NCI-H187 (cell line): ENCODE results near the gene PRG2.
"Not testable (repeated sequence)": the region's sequence is repeated elsewhere in the genome, so short reads cannot be mapped to it uniquely, and the experiment has no call there.

Source experiments
- DNase-seq, 2 experiments: peaks; one replicate each; lab custom pipeline; 2025; lab: John Stamatoyannopoulos, UW

Gene PRG2

GRCh38 chr11:57419146-57419545 is 28.7 kb upstream of the PRG2 start:
- no peak for DNase-seq

- no peak for DNase-seq
These were observed 27.7 kb upstream of the PRG2 start for GRCh38 chr11:57418131-57418530.

GRCh38 chr11:57417056-57417455 is 26.6 kb upstream of the PRG2 start:
- DNase-seq = no peak

GRCh38 chr11:57416436-57416835 is 26.0 kb upstream of the PRG2 start:
- DNase-seq = no peak

GRCh38 chr11:57414612-57415212 is 24.3 kb upstream of the PRG2 start:
- no peak for DNase-seq

- no peak for DNase-seq
These were observed 23.2 kb upstream of the PRG2 start for GRCh38 chr11:57413681-57414080.

- DNase-seq = no peak
These were observed 19.8 kb upstream of the PRG2 start for GRCh38 chr11:57410287-57410686.

- DNase-seq = no peak
These were observed 19.1 kb upstream of the PRG2 start for GRCh38 chr11:57409321-57410100.

GRCh38 chr11:57408771-57409170 is 18.3 kb upstream of the PRG2 start:
- DNase-seq = no peak

GRCh38 chr11:57407941-57408475 is 17.6 kb upstream of the PRG2 start:
- no peak for DNase-seq

GRCh38 chr11:57407010-57407920 is 16.8 kb upstream of the PRG2 start:
- no peak for DNase-seq

GRCh38 chr11:57406337-57406904 is 16.0 kb upstream of the PRG2 start:
- no peak for DNase-seq

- DNase-seq = no peak
These were observed 14.9 kb upstream of the PRG2 start for GRCh38 chr11:57405271-57405860.

GRCh38 chr11:57403802-57404147 is 13.3 kb upstream of the PRG2 start:
- no peak for DNase-seq

- DNase-seq = not testable (repeated sequence)
These were observed 12.8 kb upstream of the PRG2 start for GRCh38 chr11:57403003-57403801.

GRCh38 chr11:57402188-57403002 is 11.9 kb upstream of the PRG2 start:
- no peak for DNase-seq

GRCh38 chr11:57399972-57400578 is 9.6 kb upstream of the PRG2 start:
- no peak for DNase-seq

GRCh38 chr11:57399221-57399620 is 8.8 kb upstream of the PRG2 start:
- DNase-seq = no peak

- DNase-seq = no peak
These were observed 7.0 kb upstream of the PRG2 start for GRCh38 chr11:57397394-57397990.
